ENCODE measurements around the gene MICOS13. TPM values are rescaled to one million over a fixed set of nuclear protein-coding genes. Genes with fewer than 3 reads are reported as not detected.

The MICOS13 gene
- total RNA-seq, 1 donor from 2014 or later: 25.6 TPM

DNA sequence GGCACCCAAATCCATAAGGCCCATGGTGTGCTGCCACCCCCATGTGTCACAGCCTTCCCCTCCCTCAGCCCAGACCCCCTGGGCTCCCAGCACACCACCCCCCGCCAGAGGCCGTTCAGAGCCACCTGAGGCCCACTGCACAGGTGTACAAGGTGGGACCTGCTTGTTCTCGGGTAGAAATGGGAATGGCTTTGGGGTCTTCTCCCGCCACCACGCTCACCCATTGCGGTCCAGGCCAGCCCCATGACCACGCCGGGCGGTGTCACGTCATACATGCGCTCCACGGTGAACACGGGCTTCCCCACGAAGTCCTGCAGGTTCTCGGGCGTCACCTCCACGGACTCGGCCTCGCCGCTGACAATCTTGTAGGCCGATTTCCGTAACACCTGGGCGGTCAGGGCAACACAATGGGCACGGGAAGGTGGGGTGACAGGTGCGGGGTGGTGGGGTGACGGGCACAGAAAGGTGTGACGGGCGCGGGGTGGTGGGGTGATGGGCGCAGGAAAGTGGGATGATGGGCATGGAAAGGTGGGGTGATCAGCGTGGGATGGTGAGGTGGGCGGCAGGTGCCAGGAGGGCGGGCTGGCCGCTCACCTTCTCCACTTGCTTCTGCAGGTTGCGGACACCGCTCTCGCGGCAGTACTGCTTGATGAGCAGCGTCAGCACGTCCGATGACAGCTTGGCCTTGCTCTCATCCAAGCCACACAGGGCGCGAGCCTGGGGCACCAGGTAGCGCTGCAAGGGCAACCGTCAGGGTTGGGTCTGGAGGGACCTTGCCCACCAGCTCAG is 14.0 kb upstream of the MICOS13 start:
- Mint-ChIP-seq H3K27me3 (ENCODE audit: low read depth) (peaks cover 24% of the 10 kb centered on the region), H3K9me3 (peaks cover 2% of the 10 kb centered on the region), H3K4me3 (peak overlapping the region; percentile 99), H3K36me3 (ENCODE audit: low read depth) (peaks cover 18% of the 10 kb centered on the region), H3K4me1 (peaks cover 18% of the 10 kb centered on the region), H3K27ac (ENCODE audit: unreplicated experiment) (no peak overlapping the region)
- TF ChIP-seq, protein P1, sequence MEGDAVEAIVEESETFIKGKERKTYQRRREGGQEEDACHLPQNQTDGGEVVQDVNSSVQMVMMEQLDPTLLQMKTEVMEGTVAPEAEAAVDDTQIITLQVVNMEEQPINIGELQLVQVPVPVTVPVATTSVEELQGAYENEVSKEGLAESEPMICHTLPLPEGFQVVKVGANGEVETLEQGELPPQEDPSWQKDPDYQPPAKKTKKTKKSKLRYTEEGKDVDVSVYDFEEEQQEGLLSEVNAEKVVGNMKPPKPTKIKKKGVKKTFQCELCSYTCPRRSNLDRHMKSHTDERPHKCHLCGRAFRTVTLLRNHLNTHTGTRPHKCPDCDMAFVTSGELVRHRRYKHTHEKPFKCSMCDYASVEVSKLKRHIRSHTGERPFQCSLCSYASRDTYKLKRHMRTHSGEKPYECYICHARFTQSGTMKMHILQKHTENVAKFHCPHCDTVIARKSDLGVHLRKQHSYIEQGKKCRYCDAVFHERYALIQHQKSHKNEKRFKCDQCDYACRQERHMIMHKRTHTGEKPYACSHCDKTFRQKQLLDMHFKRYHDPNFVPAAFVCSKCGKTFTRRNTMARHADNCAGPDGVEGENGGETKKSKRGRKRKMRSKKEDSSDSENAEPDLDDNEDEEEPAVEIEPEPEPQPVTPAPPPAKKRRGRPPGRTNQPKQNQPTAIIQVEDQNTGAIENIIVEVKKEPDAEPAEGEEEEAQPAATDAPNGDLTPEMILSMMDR (conservative IDR thresholded peaks at IDR 0.05): no peak
- no peak for DNase-seq (ENCODE audit: low read depth, low spot score)

DNA sequence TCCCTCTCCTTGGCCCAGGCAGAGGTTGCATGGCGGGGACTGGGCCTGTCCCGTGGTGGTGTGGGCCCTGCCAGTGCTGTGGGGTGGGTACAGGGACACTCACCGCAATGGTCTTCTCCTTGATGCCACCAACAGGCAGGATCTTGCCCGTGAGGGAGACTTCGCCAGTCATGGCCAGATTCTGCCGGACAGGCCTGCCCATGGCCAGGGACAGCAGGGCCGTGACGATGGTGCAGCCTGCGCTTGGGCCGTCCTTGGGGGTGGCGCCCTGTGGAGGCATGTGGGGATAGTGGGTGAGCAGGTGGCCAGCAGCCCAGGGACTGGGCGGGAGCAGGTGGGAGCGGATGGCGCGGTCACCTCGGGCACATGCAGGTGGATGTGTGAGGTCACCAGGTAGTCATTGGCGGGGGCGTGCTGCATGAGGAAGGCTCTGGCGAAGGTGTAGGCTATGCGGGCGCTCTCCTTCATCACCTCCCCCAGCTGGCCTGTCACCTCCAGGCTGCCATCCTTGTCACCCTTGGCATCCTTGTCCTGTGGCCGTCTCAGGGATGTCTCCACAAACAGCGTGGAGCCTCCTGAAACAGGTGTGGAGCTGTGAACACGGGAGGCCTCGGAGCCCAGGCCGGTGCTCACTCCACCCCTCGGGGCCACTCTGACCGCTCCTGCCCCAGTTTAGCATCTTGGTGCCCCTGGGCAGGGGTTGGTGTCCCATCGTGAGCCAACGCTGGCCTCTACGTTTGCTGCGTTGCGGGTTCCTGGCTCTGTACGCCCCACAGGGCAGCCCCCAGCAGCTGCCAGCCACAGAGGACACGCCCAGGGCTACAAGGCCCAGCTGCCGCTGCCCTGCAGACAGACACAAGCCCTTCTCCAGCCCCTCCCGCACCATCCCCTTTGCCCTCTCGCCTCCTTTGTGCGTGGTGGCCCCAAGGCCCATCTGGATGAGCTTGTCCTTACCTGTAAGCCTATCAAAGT is 13.2 kb upstream of the MICOS13 start:
- peak overlapping the region; percentile 99 for H3K4me3 Mint-ChIP-seq
- no peak for DNase-seq (ENCODE audit: low read depth, low spot score)
- H3K27me3 Mint-ChIP-seq (ENCODE audit: low read depth): peaks cover 25% of the 10 kb centered on the region
- TF ChIP-seq, protein P1 (conservative IDR thresholded peaks at IDR 0.05): no peak
- H3K4me1 Mint-ChIP-seq: peaks cover 22% of the 10 kb centered on the region
- H3K36me3 Mint-ChIP-seq (ENCODE audit: low read depth): peaks cover 18% of the 10 kb centered on the region
- H3K27ac Mint-ChIP-seq (ENCODE audit: unreplicated experiment): no peak overlapping the region
- H3K9me3 Mint-ChIP-seq: peaks cover 2% of the 10 kb centered on the region

DNA sequence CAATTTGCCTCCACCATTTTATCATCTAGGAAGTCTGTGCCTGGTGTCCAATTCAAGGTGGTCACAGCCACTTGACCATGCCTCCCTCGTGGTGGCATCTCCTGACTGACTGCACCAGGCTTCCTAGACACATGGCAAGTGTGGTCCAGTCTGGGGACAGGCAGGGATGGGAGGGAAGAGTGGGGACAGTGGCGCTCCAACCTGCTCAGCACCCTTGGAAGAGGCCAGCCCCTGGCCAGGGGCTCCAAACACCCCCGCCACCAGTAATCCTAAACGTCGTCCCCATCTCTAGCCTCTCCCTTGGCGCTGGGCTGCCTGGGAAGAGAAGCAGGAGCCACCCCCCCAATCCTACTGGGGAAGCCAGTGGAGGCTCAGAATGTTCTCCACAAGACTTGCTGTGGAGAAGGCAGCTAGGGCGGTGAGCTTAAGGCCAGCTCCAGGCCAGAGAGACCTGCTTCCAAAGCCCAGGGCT is 12.4 kb upstream of the MICOS13 start:
- Mint-ChIP-seq H3K4me3 (peak overlapping the region; percentile 99), H3K36me3 (ENCODE audit: low read depth) (peaks cover 18% of the 10 kb centered on the region), H3K9me3 (peaks cover 2% of the 10 kb centered on the region), H3K27ac (ENCODE audit: unreplicated experiment) (peak overlapping the region; percentile 6), H3K4me1 (peaks cover 22% of the 10 kb centered on the region), H3K27me3 (ENCODE audit: low read depth) (peaks cover 25% of the 10 kb centered on the region)
- TF ChIP-seq, protein P1 (conservative IDR thresholded peaks at IDR 0.05): no peak
- no peak for DNase-seq (ENCODE audit: low read depth, low spot score)

DNA sequence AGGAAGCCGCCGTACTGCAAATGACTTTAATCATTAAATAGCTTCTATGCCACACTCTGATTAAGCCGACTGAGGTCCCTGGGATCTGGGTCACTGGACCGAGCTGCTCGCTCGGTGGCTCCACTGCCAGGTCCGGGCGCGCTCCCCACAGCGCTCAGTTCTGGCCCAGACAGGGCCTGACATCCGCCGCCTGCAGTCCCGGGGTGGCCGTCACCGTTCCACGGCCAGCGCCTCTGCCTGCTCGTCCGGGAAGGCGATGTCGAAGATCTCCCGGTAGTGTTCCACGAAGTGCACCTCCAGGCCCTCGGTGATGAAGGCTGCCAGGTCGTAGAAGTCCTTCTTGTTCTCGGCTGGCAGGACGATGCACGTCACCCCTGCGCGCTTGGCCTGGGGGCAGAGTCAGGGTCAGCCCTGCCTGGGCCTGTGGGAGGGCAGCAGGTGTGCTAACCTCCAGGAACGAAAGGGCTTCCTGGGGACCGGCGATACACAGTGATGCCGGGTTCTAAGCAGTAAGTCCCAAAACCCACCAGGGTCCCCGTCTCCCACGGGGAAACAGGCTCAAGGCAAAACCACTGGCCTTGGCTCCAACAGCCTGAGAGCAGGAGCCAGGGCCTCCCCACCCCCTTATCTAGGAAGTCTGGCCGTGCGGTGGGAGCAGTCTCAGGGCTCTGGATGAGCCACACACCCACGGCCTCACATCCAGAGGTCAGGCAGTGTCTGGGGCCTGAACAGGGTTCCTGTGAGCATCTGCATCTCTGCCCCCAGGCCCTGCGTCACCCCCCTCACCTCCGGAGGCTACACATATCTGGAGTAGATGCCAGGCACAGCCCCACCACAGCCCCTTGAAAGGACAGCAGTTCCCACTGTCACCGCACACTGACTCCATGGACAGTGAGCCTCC is 11.8 kb upstream of the MICOS13 start:
- Mint-ChIP-seq H3K9me3 (peaks cover 2% of the 10 kb centered on the region), H3K36me3 (ENCODE audit: low read depth) (peaks cover 18% of the 10 kb centered on the region), H3K4me3 (peak overlapping the region; percentile 99), H3K4me1 (peaks cover 22% of the 10 kb centered on the region), H3K27me3 (ENCODE audit: low read depth) (peaks cover 25% of the 10 kb centered on the region), H3K27ac (ENCODE audit: unreplicated experiment) (peak overlapping the region; percentile 71)
- TF ChIP-seq, protein P1 (conservative IDR thresholded peaks at IDR 0.05): no peak
- DNase-seq (ENCODE audit: low read depth, low spot score): no peak
